ENCODE measurements around the gene OBSCN. TPM values are rescaled to one million over a fixed set of nuclear protein-coding genes. Genes with fewer than 3 reads are reported as not detected.

OBSCN gene
- total RNA-seq, 1 experiment from 2014 or later, result 10.5 TPM

DNA sequence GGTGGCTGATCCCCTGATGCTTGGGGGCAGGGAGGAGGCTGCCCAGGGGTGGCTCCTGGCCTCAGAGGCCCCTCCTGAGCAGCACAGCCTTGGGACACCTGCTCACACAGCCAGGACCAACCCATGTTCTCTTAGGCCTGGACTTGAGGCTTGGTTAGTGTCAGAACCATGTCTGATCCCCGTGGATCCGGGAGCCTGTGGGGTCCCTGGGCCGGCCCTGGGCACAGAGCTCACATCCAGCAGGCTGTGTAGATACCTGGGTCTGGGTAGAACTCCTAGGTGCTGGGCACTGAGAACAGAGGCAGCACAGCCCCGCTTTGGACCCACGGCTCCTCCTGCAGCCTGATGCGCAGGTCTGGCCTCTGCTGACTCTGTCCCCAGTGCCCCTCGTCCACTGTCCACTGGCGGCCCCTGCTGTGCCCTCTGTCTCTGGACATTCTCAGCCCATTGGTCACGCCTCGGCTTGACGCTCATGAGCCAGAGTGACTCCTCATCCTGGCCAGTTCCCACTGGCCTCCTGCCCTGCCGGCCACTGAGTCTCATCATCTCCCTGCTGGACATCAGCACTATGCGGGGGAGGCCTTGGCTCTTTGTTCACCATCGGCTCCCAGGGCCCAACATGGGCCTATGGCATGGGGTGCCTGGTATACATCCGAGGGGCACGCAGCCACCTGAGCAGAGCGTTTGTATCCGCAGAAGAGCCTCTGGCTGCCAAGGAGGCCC, 128.6 kb downstream of the OBSCN start:
- Histone ChIP-seq H3K27ac (ENCODE audit: low read length) (no peak overlapping the region), H3K4me3 (ENCODE audit: low read depth in 2 of 2, low read length in 2 of 2) (no peak overlapping the region), H3K4me1 (ENCODE audit: control insufficient read depth, insufficient read depth, low read length) (no peaks in the 10 kb centered on the region), H3K9me3 (ENCODE audit: control insufficient read depth, insufficient read depth, low read depth, low read length) (no peaks in the 10 kb centered on the region), H3K27me3 (ENCODE audit: control insufficient read depth, insufficient read depth, low read length) (no peaks in the 10 kb centered on the region), H3K36me3 (ENCODE audit: control insufficient read depth, insufficient read depth, low read length) (no peaks in the 10 kb centered on the region)
- BruUV-seq (replicated peaks), result no TSS peak
- ATAC-seq, result peak; percentile 25; the same call in 1 of the 2 replicates
- intact Hi-C loops (cut with micrococcal nuclease; ENCODE audit: unreplicated experiment), result no loop called here
- in situ Hi-C loops (cut with HindIII; ENCODE audit: low pct_unique_long_range_greater_than_20kb, low sequenced_read_pairs), result no loop called here
- POLR2A ChIA-PET, result no interaction called here
- DNase-seq (ENCODE audit: low read depth, low spot score), result no peak
- CTCF ChIA-PET, result no interaction called here
- TF ChIP-seq, protein P1, sequence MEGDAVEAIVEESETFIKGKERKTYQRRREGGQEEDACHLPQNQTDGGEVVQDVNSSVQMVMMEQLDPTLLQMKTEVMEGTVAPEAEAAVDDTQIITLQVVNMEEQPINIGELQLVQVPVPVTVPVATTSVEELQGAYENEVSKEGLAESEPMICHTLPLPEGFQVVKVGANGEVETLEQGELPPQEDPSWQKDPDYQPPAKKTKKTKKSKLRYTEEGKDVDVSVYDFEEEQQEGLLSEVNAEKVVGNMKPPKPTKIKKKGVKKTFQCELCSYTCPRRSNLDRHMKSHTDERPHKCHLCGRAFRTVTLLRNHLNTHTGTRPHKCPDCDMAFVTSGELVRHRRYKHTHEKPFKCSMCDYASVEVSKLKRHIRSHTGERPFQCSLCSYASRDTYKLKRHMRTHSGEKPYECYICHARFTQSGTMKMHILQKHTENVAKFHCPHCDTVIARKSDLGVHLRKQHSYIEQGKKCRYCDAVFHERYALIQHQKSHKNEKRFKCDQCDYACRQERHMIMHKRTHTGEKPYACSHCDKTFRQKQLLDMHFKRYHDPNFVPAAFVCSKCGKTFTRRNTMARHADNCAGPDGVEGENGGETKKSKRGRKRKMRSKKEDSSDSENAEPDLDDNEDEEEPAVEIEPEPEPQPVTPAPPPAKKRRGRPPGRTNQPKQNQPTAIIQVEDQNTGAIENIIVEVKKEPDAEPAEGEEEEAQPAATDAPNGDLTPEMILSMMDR (IDR thresholded peaks at IDR 0.05), result no peak
- TF ChIP-seq SIN3A (IDR thresholded peaks at IDR 0.05; ENCODE audit: borderline replicate concordance, insufficient read depth, low read depth, low read length), result no peak
- no peak for TF ChIP-seq TCF7L2 (IDR thresholded peaks at IDR 0.05; ENCODE audit: low read depth, low read length)
- TF ChIP-seq, protein P2, sequence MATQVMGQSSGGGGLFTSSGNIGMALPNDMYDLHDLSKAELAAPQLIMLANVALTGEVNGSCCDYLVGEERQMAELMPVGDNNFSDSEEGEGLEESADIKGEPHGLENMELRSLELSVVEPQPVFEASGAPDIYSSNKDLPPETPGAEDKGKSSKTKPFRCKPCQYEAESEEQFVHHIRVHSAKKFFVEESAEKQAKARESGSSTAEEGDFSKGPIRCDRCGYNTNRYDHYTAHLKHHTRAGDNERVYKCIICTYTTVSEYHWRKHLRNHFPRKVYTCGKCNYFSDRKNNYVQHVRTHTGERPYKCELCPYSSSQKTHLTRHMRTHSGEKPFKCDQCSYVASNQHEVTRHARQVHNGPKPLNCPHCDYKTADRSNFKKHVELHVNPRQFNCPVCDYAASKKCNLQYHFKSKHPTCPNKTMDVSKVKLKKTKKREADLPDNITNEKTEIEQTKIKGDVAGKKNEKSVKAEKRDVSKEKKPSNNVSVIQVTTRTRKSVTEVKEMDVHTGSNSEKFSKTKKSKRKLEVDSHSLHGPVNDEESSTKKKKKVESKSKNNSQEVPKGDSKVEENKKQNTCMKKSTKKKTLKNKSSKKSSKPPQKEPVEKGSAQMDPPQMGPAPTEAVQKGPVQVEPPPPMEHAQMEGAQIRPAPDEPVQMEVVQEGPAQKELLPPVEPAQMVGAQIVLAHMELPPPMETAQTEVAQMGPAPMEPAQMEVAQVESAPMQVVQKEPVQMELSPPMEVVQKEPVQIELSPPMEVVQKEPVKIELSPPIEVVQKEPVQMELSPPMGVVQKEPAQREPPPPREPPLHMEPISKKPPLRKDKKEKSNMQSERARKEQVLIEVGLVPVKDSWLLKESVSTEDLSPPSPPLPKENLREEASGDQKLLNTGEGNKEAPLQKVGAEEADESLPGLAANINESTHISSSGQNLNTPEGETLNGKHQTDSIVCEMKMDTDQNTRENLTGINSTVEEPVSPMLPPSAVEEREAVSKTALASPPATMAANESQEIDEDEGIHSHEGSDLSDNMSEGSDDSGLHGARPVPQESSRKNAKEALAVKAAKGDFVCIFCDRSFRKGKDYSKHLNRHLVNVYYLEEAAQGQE (IDR thresholded peaks at IDR 0.05; ENCODE audit: insufficient read depth in 1 of 2, low read depth in 2 of 2, low read length in 1 of 2), result no peak
- TF ChIP-seq POLR2AphosphoS5 (IDR thresholded peaks at IDR 0.05; ENCODE audit: low read depth, low read length), result no peak

DNA sequence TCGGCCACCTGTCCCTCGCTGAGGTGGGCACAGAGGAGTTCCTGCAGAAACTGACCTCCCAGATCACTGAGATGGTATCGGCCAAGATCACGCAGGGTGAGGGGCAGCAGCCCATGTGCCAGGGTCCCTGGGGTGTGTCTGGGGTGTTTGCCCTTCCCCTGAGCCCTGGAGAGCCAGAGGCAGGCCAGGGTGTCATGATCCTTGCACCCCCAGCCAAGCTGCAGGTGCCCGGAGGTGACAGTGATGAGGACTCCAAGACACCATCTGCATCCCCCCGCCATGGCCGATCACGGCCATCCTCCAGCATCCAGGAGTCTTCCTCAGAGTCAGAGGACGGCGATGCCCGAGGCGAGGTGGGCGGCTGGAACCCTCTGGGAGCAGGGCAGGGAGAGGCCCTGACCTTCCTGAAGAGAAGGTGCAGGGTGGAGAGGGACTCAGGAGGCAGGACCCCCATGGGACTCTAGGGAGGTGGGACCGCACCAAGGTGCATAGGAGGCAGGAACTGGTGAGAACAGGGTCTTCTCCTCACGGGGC, 129.3 kb downstream of the OBSCN start:
- H3K27ac ChIP-seq (ENCODE audit: low read length), result no peak overlapping the region
- in situ Hi-C loops (cut with HindIII; ENCODE audit: low pct_unique_long_range_greater_than_20kb, low sequenced_read_pairs), result no loop called here
- no peak overlapping the region for H3K4me3 ChIP-seq (ENCODE audit: low read depth in 2 of 2, low read length in 2 of 2)
- no peak for DNase-seq (ENCODE audit: low read depth, low spot score)
- H3K27me3 ChIP-seq (ENCODE audit: control insufficient read depth, insufficient read depth, low read length), result no peaks in the 10 kb centered on the region
- intact Hi-C loops (cut with micrococcal nuclease; ENCODE audit: unreplicated experiment), result no loop called here
- H3K4me1 ChIP-seq (ENCODE audit: control insufficient read depth, insufficient read depth, low read length), result no peaks in the 10 kb centered on the region
- no peaks in the 10 kb centered on the region for H3K9me3 ChIP-seq (ENCODE audit: control insufficient read depth, insufficient read depth, low read depth, low read length)
- ChIA-PET POLR2A (no interaction called here), CTCF (no interaction called here)
- TF ChIP-seq SIN3A (IDR thresholded peaks at IDR 0.05; ENCODE audit: borderline replicate concordance, insufficient read depth, low read depth, low read length) (no peak), POLR2AphosphoS5 (IDR thresholded peaks at IDR 0.05; ENCODE audit: low read depth, low read length) (no peak), TCF7L2 (IDR thresholded peaks at IDR 0.05; ENCODE audit: low read depth, low read length) (no peak)
- TF ChIP-seq, protein P1 (IDR thresholded peaks at IDR 0.05), result no peak
- TF ChIP-seq, protein P2 (IDR thresholded peaks at IDR 0.05; ENCODE audit: insufficient read depth in 1 of 2, low read depth in 2 of 2, low read length in 1 of 2), result no peak
- H3K36me3 ChIP-seq (ENCODE audit: control insufficient read depth, insufficient read depth, low read length), result no peaks in the 10 kb centered on the region
- no peak for ATAC-seq
- BruUV-seq (replicated peaks), result no TSS peak
